ENCODE data around the gene RPS6KL1.

RPS6KL1 gene

DNA sequence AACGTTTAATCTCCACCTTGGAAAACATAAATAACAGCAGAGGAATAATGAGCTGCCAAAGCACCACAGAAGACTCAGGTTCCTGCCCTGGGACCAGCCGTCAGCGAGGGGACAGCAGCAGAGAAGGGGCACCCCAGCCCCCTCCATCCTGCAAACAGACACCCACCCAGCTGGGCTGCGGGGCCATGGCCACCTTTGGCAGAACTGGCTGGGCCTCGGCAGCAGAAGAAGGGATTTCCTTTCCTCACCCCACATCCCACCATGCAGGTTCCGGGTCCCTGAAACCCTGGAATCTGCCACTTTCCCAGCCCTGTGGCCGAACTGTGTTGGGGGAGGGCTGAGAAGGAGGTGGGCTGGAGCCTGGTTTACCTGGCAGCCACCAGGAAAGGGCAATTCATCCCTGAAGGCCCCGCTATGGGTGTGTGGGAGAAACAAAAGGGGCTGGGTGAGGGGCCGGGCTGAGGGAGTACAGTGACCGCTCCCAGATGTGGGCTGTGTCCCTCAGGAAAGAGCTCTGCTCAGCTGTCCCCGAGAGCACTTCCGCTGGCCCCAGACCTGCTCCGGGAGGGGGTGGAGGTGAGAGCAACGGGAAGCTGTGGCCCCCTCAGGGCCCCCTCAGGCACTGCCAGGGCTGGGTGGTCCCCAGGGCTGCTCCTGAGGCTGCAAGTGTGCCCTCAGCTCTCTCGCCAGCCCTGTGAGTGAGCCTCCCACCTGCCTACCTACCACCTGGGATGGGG is 28.6 kb upstream of the RPS6KL1 start:
- no peak for DNase-seq (ENCODE audit: low spot score)

DNA sequence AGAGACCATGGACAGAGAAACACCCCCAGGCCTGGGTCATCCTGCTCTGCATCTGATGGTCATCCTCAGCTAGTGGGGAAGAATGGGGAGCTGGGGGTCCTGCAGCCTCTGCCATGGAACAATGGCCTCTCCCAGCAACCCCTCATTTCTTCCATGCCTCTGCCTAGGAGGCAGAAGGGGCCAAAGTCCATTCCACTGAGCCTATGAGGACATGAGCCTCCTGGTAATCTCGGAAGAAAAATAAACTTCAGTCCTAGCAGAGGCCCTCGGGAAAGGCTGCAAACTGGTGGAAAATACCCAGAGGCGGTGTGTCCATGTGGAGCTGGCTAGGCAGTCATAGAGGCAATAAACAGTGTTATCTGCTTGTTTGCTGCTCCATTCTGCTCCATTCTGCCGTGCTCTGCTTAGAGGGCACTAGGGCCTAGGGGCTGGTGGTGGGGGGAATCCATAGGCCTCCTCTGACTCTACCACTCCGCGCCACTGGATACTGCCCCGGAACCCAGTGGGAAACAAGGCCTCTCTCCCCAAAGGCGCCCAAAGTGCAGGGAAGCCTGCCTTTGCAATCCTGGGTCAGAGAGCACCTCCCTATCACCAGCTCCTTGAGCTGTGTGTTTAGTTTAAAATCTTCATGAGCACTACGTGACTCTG is 27.9 kb upstream of the RPS6KL1 start:
- DNase-seq (ENCODE audit: low spot score): no peak

DNA sequence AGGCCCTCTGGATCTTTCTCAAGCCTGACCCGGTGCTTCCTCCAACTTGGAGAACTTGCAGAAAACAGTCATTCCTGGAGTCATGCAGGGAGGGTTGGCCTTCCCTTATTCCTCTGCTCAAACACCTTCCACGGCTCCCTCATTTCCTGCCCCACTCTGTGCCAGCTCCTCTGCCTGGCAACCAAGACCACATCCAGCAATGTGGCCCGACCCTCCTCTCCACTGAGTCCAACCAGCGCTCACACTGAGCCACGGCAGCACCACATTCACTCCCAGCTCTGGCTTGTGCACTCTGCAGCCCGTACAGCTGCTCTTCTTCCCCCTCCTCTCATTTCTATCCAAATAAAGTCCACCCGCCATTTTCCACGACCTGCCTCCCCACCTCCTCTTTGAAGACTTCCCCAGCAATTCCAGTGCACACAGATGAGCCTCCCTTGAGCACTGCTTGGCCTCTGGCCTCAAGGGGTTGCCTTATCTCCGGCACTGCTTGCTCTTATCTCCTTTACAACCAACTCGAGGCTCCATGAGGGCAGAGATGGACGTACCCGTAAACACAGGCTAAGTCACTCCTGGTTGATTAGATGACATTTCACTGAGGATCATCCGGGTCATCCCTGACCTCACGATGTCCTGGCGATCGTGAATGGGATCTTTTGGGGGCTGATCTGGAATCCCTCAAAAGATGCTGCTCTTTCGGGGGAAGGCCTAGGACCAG is 27.0 kb upstream of the RPS6KL1 start:
- no peak for DNase-seq (ENCODE audit: low spot score)

DNA sequence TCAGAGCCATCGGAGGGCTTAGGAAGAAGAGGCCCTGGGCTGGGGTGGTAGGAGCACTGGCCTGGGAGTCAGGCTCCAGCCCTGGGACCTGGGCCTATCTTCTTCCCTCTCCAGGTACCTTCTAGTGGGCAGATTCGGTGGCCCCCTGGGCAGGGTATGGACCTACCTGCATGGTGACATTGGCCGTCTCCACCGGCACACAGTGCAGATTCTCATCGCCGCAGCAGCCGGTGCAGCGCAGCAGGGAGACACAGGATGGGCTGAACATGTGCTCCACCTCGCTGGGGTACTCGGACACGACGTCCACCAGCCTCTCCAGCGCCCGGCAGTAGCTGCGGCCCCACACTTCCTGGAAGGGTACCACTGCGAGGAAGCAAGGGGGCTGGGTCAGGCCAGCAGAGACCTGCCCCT is 26.1 kb upstream of the RPS6KL1 start:
- no peak for DNase-seq (ENCODE audit: low spot score)

DNA sequence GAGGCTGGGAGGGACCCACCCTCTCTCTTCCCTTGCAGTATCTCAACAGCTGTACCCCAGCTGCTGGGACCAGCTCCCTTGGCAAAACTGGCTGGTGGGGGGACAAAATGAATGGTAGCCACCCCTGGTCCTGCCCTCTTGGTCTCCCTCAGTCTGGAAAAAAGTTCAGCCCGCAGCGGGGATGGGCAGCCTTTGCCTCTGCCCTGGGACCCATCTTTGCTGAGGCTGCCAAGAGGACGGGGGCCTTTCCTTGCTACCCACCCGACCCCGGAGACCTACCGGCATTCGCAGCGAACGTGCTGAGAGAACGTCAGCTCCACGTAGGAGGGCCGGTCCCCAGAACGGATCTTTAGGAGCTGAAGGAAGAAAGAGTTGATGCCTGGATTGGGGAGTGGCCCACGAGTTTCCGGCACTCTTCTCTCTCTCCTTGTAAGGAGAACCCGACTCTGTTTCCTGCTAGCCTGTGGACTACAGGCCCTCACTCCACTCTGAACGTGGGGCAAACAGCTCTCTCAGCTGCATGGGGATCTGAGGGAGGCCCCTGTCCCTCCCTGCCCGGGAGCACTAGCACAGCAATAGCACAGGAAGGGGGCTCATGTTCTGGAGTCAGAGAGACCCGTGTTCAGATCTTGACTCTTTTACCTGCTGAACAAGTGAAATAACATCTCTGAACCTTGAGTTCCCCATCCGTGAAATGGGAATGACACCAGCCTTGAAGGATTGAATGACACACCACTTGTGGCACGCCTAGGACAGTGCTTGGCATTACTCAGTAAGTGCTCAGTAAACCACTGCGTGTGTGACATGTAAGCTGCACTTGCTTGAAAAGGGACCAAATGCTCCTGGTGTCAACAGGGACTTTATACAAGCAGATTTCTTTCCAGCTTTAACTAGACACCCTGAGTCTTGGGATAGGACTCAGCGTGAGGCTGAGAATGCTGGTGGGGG is 25.4 kb upstream of the RPS6KL1 start:
- DNase-seq (ENCODE audit: low spot score): no peak

DNA sequence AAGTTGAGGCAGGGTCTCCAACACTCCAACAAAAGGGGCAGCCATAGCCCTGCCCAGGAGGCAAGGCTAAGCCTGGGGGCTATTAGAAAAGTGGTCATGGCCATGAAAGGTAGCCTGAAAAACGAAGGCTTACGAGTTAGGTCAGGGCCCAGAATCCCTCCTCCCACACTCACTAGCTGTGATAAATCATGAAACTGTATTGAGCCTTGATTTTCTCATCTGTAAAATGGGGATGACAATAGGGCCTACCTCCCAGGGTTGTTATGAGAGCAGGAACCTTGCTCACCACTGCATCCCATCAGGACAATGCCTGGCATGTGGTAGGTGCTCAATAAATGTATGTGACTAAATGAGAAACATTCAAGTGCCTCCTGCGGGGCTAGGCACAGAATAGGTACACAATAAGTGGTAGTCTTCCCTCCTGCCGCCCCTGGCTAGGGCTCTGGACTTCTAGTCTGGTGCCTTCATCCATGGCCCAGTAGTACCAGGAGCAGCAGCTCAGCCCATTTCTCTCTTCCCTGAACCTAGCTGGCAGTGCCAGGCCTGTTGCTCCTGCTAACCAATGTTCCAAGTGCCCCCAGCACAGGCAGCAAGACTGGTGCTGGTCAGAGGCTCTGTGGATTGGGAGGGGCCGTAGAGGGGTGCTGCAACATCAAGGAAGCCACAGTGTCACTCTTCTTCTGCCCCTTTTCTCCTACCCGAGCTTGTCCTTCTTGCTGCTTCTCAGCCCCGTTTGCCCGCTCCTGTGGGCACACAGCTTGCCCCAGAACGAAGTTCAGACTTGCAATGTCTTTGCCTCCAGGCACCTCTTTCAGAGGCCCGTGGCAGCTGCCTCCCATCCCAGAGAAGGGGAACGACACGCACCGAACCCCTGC is 24.5 kb upstream of the RPS6KL1 start:
- DNase-seq (ENCODE audit: low spot score): no peak

DNA sequence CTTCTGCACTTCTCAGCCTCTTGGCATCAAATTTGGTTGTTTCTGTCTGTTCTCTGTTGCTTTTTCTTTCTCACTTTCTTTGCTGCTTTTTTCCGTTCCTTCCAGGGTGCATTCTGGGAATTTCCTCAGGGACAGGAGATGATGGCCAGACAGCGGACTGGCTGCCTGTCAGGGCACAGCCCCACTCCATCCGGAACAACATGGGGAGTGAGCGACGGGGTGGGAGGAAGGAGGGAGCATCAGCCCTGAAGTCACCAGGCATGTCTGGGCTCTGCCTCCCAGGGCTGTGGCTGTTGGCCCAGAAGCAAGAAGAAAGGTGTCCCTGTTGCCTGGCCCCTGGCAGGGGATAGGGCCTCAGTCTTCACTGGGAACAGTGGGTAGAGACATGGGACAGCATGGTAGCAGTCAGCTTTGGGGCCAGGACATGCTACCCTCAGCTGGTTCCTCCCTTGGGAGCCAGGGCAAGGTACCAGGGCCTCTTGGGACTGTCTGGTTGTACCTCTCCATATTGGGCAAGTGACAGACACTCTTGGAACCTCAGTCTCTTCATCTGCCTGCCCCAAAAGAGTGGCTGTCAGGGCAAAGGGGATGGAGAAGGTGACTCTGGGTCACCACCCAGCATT is 23.7 kb upstream of the RPS6KL1 start:
- no peak for DNase-seq (ENCODE audit: low spot score)

DNA sequence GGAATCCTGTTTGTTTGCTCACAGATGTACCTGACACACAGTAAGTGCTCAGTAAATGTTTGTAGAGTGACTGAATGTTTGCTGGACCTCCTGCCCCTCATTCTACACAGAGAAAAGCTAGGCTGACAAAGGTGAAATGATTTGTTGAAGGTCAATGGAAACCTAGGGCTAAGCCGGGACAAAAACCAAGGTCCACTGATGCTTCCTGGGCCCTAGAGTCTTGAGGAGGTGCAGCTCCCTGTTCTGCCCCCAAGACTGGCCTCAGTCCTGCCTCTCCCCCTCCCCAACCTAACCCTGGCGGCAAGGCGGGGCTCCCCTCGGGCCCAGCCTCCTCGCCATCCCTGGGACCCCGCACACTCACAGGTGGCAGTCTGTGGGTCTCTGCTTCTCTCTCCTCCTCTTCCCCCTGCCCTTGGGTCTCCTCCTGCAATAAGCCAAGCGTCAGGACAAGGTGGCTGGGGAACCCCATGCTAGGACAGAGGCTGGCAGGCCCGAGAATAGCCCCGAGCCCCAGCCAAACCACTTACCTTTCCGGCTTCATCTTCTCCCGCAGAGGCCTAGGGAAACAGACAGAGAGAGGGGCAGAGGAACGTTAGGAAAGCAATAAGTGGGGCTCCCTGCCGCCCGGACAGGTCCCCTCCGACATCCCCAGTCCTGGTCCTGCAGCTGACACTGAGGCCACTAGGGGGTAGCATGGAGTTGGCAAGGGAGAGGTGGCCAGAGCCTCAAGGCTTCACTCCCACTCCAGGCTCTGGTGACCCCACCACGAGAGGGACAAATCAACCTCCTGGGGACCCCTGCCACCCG is 23.0 kb upstream of the RPS6KL1 start:
- DNase-seq (ENCODE audit: low spot score): peak; percentile 89

DNA sequence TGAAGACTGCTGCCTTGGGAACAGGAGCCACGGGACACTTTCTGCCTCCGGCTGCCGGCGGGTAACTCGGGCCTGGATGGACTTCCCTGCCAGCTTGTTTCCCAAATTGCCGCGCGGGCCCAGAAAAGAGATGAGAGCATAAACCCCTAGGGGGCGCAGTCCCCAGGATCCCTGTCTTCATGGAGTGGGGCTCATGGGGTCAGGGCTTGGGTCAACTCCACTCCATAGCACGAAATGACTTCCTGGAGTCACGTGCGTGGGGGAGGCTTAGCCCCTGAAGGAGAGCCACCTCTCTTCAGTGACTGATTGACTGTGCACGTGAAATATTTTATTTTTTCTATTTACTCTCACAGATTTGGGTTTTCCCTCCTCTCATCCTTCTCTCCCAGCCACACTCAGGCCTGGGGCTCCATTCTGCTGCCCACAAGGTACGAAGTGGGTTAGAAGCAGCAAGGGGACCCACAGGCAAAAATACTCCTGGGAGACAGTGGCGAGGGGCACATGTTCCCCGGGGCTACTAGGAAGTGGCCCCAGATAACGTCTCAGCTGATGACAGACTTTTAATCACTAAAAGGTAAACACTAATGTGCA is 22.3 kb upstream of the RPS6KL1 start:
- DNase-seq (ENCODE audit: low spot score): no peak

DNA sequence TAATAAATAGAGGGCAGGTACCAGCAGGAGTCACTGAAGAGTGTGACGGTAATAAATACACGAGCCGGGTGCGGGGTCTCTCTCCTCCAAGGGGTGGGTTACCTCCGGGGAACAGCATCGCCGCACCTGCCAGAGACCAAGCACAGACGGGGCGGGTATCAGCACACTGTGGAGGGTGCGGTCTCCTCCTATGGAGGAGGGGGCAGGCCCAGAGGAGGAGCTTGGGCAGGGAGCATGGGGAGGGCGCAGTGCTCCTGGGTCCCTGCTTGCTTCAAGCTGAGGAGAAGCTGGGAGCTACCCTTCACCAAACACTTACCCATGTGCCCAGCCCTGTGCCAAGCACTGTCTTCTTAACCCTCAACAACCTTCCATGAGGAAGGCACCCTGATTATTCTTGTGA is 19.5 kb upstream of the RPS6KL1 start:
- peak; percentile 28 for DNase-seq (ENCODE audit: low spot score)

DNA sequence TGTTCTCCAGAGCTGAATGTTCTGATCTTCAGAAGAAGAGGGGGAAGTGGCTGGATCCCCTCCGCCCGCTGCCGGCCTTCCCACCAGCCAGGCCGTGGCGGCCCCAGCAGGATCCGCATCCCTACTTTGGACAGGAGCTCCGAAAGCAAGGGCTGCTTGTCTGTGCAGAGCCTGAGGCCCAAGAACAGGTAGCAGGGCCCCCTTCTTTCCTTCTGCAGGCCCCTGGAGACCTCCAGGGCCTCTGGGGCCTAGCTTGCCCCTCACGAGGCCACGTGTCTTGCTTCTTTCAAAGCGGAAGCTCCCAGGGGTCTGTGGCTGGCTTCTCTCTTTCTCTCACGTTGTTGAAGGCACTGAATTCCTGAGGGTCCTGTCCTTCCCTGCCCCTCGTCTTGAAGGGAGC is 19.1 kb upstream of the RPS6KL1 start:
- peak; percentile 72 for DNase-seq (ENCODE audit: low spot score)

DNA sequence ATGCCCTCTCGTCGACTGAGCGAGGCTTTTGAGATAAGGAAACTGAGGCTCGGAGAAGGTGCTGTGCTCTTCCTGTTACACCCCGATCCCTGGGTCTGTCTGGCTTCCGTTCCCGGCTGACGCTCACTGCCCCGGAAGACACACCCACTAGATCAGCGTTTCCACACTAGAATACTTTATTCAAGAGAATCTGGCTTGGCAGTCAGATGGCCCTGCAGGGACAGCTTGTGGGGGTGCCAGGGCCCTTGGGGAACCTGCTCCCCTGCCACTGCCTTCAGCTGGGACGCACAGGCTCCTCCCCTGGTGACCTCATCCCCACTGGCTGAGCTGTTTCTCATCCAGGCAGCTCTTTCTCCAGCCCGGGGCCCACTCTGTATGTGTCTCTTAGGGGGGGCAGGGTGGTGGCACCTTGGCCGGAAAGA is 18.6 kb upstream of the RPS6KL1 start:
- peak; percentile 76 for DNase-seq (ENCODE audit: low spot score)

DNA sequence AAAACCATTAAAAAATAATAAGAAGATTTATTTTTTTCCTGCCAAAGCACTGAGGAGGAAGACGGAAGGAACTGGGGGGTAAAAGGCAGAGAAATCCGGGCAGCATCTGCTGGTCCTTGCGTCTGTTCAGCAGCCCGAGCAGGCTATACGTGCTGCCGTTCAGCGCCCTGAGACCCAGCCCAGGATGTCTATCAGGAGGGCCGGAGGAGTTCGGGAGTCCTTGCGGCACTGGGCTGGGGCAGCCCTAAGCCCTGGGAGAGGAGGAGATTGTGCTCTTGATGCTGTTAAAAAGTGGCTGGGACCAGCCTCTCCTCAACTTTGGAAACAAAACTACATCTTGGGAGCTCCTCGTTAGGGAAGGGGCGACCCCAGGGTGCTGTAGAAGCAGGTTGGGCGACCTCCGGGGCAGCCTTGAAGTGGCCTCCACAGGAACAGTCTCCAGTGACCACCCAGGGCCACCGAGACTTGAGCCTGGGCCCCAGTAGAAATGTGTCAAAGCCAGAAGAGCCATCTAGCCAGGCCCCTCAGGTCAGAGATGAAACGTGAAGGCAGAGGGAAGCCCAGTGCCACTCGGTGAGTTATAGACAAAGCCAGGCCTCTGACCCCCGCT is 18.0 kb upstream of the RPS6KL1 start:
- DNase-seq (ENCODE audit: low spot score): no peak

DNA sequence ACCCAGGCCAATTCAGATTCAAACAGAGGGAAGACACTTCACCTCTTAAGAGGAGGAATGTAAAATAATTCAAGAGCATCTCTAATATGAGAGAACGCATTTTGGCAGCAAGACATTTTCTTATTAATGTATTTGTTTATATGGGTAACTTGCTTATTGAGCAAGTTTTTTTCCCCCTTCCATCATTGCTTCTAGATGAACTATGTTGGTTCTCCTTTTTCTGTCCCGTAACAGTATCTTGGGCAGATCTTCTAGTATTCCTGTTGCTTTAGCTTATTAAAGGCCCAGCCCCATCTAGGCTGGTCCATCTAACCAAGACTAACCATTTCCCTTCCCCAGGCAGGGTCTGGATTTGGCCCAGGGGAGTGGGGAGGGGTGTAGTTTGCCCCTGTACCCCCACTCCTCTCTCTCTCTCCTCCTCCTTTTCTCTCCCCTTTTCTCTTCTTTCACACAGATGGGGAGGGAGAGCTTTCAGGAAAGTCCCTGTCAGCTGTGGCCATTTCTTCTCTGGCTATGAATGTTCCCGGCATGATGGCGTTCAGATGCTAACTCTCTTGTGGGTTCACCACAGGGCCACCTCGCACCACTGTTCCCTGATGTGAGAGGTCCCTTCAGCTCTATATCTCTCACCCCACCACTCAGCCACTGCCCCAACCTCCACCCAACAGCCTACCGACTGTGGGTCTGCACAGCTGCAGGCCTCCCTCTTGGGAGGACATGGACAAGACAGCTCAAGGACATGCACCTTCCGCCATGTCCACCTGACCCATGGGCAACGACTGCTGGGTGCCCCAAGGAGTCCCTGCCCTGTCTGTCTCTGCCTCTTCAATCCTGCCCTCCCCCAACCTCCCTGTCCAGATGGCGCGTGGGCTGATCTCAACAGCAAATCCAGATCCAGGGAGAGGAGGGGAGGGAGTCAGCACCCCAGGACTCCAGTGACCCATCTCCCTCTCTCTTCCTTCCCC is 15.8 kb upstream of the RPS6KL1 start:
- no peak for DNase-seq (ENCODE audit: low spot score)

DNA sequence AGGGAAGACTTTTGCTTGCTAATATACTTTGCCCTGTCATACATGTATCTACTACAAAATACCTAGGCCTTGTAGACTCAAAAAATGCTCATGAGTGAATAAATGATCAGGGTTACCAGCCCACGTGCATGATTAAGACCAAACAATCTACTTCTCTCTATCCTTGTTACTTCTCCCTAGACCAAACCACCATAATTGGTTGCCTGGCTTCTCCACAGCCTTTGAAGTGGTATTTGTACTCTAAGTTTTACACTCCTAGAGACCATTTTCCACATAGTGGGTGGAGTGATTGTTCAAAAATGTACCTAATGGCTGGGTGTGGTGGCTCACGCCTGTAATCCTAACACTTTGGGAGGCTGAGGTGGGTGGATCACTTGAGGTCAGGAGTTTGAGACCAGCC is 14.1 kb upstream of the RPS6KL1 start:
- no peak for DNase-seq (ENCODE audit: low spot score)

DNA sequence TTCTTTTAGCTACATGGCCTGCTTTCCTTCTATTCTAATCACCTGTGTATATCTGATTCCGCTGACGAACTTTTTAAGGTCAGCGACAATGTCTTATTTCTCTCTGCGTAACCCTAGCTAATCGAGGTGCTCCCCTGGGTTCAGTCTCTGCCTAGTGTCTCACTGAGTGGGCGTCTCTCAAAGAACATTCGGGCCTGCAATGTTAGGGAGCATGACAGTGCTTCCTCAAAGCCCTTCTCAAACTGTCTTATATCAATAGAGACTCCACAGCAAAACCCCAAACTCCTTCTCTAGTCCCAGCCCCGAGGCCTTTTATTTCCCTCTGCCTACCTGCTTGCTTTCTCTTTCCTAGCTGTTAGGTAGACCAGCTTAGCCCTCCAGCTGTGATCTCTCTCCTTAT is 13.7 kb upstream of the RPS6KL1 start:
- DNase-seq (ENCODE audit: low spot score): no peak

DNA sequence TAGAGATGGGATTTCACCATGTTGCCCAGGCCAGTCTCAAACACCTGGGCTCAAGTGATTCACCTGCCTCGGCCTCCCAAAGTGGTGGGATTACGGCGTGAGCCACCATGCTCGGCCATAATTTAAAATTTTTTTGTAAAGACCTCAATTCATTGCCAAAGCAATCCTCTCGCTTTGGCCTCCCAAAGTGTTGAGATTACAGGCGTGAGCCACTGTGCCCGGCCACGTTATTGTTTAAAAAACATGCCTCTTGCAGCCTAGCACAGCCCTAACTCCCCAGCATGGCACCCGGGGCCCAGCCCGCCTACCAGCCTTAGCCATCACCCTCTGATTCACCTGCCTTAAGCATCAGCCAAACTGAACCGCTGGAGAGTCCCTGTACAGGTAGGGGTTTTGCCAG is 13.1 kb upstream of the RPS6KL1 start:
- no peak for DNase-seq (ENCODE audit: low spot score)

DNA sequence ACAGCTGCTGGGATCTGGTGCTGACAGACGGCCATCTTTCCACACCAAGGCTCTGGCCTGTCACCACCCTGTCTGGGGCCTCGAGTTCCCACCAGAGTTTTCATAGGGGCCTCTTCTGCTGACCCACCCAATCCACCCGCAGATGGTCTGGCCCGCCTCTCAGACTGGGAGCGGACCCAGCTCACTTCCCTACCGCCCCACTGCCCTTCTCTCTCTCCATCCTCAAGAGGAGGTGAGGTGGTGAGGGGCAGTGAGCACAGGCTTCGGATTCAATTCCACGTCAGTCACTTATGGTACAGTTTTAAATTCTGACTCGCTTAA is 12.3 kb upstream of the RPS6KL1 start:
- no peak for DNase-seq (ENCODE audit: low spot score)
